ENCODE data around the gene HDAC10.

Gene HDAC10

DNA sequence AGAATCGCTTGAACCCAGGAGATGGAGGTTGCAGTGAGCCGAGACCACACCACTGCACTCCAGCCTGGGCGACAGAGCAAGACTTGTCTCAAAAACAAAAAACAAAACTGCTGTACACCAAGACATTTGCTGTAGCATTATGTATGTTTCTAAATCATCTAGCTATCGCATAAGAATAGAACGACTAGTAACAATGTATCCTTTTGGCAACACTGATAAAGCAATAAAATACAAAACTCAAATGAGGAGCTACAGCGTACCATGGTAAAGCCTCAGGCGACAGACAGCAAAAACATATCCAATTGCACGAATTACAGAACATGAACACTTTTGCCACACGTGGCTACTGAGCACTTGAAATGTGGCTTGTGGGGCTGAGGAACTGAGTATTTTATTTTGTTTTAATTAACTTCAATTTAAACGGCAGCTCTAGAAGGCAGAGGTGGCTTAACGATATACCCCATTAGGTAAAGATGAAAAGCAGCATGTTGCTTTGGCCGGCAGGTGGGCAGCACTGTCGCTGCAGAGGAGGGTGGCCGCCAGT is 8.6 kb downstream of the HDAC10 start:
- Histone ChIP-seq H2BK15ac (ENCODE audit: low read depth, poor library complexity, severe bottlenecking) (no peak overlapping the region), H3K4me3 (ENCODE audit: insufficient read depth in 1 of 2, low read depth in 1 of 2, low read length in 2 of 2) (peak overlapping the region in 1 of 2 experiments; percentile 92), H3K36me3 (ENCODE audit: control insufficient read depth in 1 of 2, insufficient read depth in 2 of 2, low read depth in 1 of 2, low read length in 2 of 2) (peaks cover 30 to 43% of the 10 kb centered on the region in 2 experiments), H2AFZ (ENCODE audit: low read depth, low read length) (no peak overlapping the region), H2BK120ac (ENCODE audit: low read depth, low read length) (no peak overlapping the region), H2AK5ac (ENCODE audit: low read length, severe bottlenecking) (no peak overlapping the region), H3K27ac (ENCODE audit: low read length, poor library complexity, severe bottlenecking) (no peak overlapping the region), H2BK12ac (ENCODE audit: low read length in 2 of 2) (no peak overlapping the region), H2BK5ac (ENCODE audit: low read depth, low read length, poor library complexity, severe bottlenecking) (no peak overlapping the region), H3K18ac (ENCODE audit: low read depth in 1 of 2, low read length in 2 of 2) (no peak overlapping the region), H4K91ac (ENCODE audit: low read length) (no peak overlapping the region), H3K79me1 (replicated peaks; ENCODE audit: low read length, poor library complexity, severe bottlenecking) (peaks cover 26% of the 10 kb centered on the region), H3K4me1 (ENCODE audit: control insufficient read depth, insufficient read depth, low read depth, low read length) (peaks cover 29% of the 10 kb centered on the region), H3K9me3 (ENCODE audit: control insufficient read depth, low read length) (no peaks in the 10 kb centered on the region), H4K8ac (ENCODE audit: low read length) (no peak overlapping the region), H3K23ac (ENCODE audit: low read length in 2 of 2) (no peak overlapping the region), H3K4ac (ENCODE audit: low read depth in 1 of 2, low read length in 2 of 2) (no peak overlapping the region), H3K14ac (ENCODE audit: low read length in 2 of 2) (no peak overlapping the region), H3K4me2 (ENCODE audit: low read length, poor library complexity, severe bottlenecking) (peak overlapping the region; percentile 44), H3K27me3 (ENCODE audit: control insufficient read depth in 1 of 2, insufficient read depth in 1 of 2, low read length in 2 of 2) (no peaks in the 10 kb centered on the region), H3K9ac (ENCODE audit: low read length) (peak overlapping the region; percentile 96)
- WGBS, result 91% methylated on average over 14 of the region's 14 CpGs
- no peak for DNase-seq

DNA sequence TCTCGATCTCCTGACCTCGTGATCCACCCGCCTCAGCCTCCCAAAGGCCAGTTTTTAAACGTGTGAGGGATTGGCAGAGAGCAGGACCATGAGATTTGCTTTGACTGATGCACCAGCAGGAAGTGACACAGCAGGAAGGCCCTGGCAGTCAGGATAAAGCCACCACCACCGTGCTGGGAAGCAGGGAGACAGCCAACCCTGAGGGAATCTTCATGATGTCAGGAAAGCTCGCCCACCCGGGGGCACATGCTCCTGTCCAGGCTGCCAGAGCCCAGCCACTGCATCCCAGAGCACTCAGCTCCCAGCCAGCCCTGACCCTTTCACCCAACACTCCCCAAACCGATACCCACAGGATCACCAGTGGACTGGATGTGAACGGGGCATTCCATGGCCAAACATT is 12.3 kb downstream of the HDAC10 start:
- peaks cover 28% of the 10 kb centered on the region for H3K4me1 ChIP-seq (ENCODE audit: control insufficient read depth, insufficient read depth, low read depth, low read length)

DNA sequence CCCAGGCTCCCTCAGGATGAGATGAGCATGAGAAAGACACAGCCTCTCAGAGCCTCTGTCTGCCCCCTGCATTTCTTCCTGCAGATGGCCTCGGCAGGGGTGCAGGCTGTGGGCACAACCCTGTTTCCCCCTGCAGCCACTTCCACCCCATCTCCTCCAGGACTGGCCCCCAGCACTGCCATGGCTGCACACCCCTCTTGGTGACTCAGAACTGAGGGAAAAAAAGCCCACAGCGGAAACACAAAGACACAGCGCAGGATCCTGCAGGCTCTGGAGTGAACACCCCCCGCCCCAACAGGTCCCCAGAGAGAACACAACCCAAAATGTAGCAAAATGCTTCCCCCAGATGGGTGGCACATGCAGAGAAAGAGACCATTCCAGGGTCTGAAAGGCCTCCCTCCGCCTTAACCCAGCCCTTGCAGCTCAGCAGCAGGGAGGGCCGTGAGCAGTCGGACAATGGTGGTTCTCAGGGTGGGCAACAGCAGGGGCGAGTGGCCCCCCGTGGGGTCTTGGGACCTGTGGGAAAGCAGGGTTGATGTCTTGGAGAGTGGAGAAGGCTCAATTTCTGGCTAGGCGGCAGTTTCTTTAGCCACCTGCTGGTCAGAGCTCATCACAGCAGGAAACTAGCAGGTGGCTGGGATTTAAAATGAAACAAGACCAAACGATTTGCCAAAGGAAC is 14.2 kb downstream of the HDAC10 start:
- 84% methylated on average over 10 of the region's 11 CpGs for WGBS
- H2BK12ac ChIP-seq (ENCODE audit: low read length in 2 of 2), result no peak overlapping the region
- H3K4me2 ChIP-seq (ENCODE audit: low read length, poor library complexity, severe bottlenecking), result no peak overlapping the region
- no peaks in the 10 kb centered on the region for H3K9me3 ChIP-seq (ENCODE audit: control insufficient read depth, low read length)
- no peak overlapping the region for H4K91ac ChIP-seq (ENCODE audit: low read length)
- no peak overlapping the region for H2AFZ ChIP-seq (ENCODE audit: low read depth, low read length)
- H2BK120ac ChIP-seq (ENCODE audit: low read depth, low read length), result no peak overlapping the region
- H3K9ac ChIP-seq (ENCODE audit: low read length), result no peak overlapping the region
- peaks cover 50% of the 10 kb centered on the region for H3K79me1 ChIP-seq (replicated peaks; ENCODE audit: low read length, poor library complexity, severe bottlenecking)
- H2AK5ac ChIP-seq (ENCODE audit: low read length, severe bottlenecking), result no peak overlapping the region
- peaks cover 22 to 65% of the 10 kb centered on the region in 2 experiments for H3K36me3 ChIP-seq (ENCODE audit: control insufficient read depth in 1 of 2, insufficient read depth in 2 of 2, low read depth in 1 of 2, low read length in 2 of 2)
- H3K23ac ChIP-seq (ENCODE audit: low read length in 2 of 2), result peak overlapping the region in 1 of 2 experiments; percentile 64
- peaks cover 20% of the 10 kb centered on the region for H3K4me1 ChIP-seq (ENCODE audit: control insufficient read depth, insufficient read depth, low read depth, low read length)
- no peak overlapping the region for H3K4me3 ChIP-seq (ENCODE audit: insufficient read depth in 1 of 2, low read depth in 1 of 2, low read length in 2 of 2)
- H4K8ac ChIP-seq (ENCODE audit: low read length), result no peak overlapping the region
- no peaks in the 10 kb centered on the region for H3K27me3 ChIP-seq (ENCODE audit: control insufficient read depth in 1 of 2, insufficient read depth in 1 of 2, low read length in 2 of 2)
- peak; percentile 50 for DNase-seq
- H3K4ac ChIP-seq (ENCODE audit: low read depth in 1 of 2, low read length in 2 of 2), result no peak overlapping the region
- no peak overlapping the region for H3K27ac ChIP-seq (ENCODE audit: low read length, poor library complexity, severe bottlenecking)
- H2BK5ac ChIP-seq (ENCODE audit: low read depth, low read length, poor library complexity, severe bottlenecking), result no peak overlapping the region
- H3K18ac ChIP-seq (ENCODE audit: low read depth in 1 of 2, low read length in 2 of 2), result no peak overlapping the region
- no peak overlapping the region for H3K14ac ChIP-seq (ENCODE audit: low read length in 2 of 2)
- H2BK15ac ChIP-seq (ENCODE audit: low read depth, poor library complexity, severe bottlenecking), result no peak overlapping the region

More for the DNA sequence above, 12.3 kb downstream of the HDAC10 start:
- no peaks in the 10 kb centered on the region for H3K27me3 ChIP-seq (ENCODE audit: control insufficient read depth in 1 of 2, insufficient read depth in 1 of 2, low read length in 2 of 2)
- peaks cover 37% of the 10 kb centered on the region for H3K79me1 ChIP-seq (replicated peaks; ENCODE audit: low read length, poor library complexity, severe bottlenecking)
- no peak overlapping the region for H3K27ac ChIP-seq (ENCODE audit: low read length, poor library complexity, severe bottlenecking)
- no peak overlapping the region for H2AK5ac ChIP-seq (ENCODE audit: low read length, severe bottlenecking)
- H3K9me3 ChIP-seq (ENCODE audit: control insufficient read depth, low read length), result no peaks in the 10 kb centered on the region
- no peak overlapping the region for H3K14ac ChIP-seq (ENCODE audit: low read length in 2 of 2)
- peaks cover 10 to 50% of the 10 kb centered on the region in 2 experiments for H3K36me3 ChIP-seq (ENCODE audit: control insufficient read depth in 1 of 2, insufficient read depth in 2 of 2, low read depth in 1 of 2, low read length in 2 of 2)
- H4K8ac ChIP-seq (ENCODE audit: low read length), result peak overlapping the region; percentile 12
- H2BK15ac ChIP-seq (ENCODE audit: low read depth, poor library complexity, severe bottlenecking), result no peak overlapping the region
- H3K4me2 ChIP-seq (ENCODE audit: low read length, poor library complexity, severe bottlenecking), result no peak overlapping the region
- no peak overlapping the region for H3K9ac ChIP-seq (ENCODE audit: low read length)
- H2BK12ac ChIP-seq (ENCODE audit: low read length in 2 of 2), result no peak overlapping the region
- no peak overlapping the region for H3K4ac ChIP-seq (ENCODE audit: low read depth in 1 of 2, low read length in 2 of 2)
- no peak overlapping the region for H3K18ac ChIP-seq (ENCODE audit: low read depth in 1 of 2, low read length in 2 of 2)
- no peak overlapping the region for H4K91ac ChIP-seq (ENCODE audit: low read length)
- H3K4me3 ChIP-seq (ENCODE audit: insufficient read depth in 1 of 2, low read depth in 1 of 2, low read length in 2 of 2), result no peak overlapping the region
- no peak overlapping the region for H3K23ac ChIP-seq (ENCODE audit: low read length in 2 of 2)
- H2BK5ac ChIP-seq (ENCODE audit: low read depth, low read length, poor library complexity, severe bottlenecking), result no peak overlapping the region
- WGBS, result 86% methylated on average over 9 of the region's 9 CpGs
- no peak overlapping the region for H2BK120ac ChIP-seq (ENCODE audit: low read depth, low read length)
- H2AFZ ChIP-seq (ENCODE audit: low read depth, low read length), result no peak overlapping the region
- no peak for DNase-seq

GRCh38 chr22:50233223-50233622 is 17.8 kb downstream of the HDAC10 start:
- H4K91ac ChIP-seq (ENCODE audit: low read length), result no peak overlapping the region
- no peaks in the 10 kb centered on the region for H3K9me3 ChIP-seq (ENCODE audit: control insufficient read depth, low read length)
- no peak overlapping the region for H2BK12ac ChIP-seq (ENCODE audit: low read length in 2 of 2)
- H3K27me3 ChIP-seq (ENCODE audit: control insufficient read depth in 1 of 2, insufficient read depth in 1 of 2, low read length in 2 of 2), result no peaks in the 10 kb centered on the region
- no peak overlapping the region for H3K14ac ChIP-seq (ENCODE audit: low read length in 2 of 2)
- H3K23ac ChIP-seq (ENCODE audit: low read length in 2 of 2), result no peak overlapping the region
- H3K4me1 ChIP-seq (ENCODE audit: control insufficient read depth, insufficient read depth, low read depth, low read length), result peaks cover 14% of the 10 kb centered on the region
- H3K36me3 ChIP-seq (ENCODE audit: control insufficient read depth in 1 of 2, insufficient read depth in 2 of 2, low read depth in 1 of 2, low read length in 2 of 2), result peaks cover 22 to 68% of the 10 kb centered on the region in 2 experiments
- no peak overlapping the region for H2BK5ac ChIP-seq (ENCODE audit: low read depth, low read length, poor library complexity, severe bottlenecking)
- no peak for DNase-seq
- no peak overlapping the region for H3K9ac ChIP-seq (ENCODE audit: low read length)
- H2BK120ac ChIP-seq (ENCODE audit: low read depth, low read length), result no peak overlapping the region
- no peak overlapping the region for H3K4me3 ChIP-seq (ENCODE audit: insufficient read depth in 1 of 2, low read depth in 1 of 2, low read length in 2 of 2)
- H2BK15ac ChIP-seq (ENCODE audit: low read depth, poor library complexity, severe bottlenecking), result no peak overlapping the region
- H3K4ac ChIP-seq (ENCODE audit: low read depth in 1 of 2, low read length in 2 of 2), result no peak overlapping the region
- H3K18ac ChIP-seq (ENCODE audit: low read depth in 1 of 2, low read length in 2 of 2), result no peak overlapping the region
- no peak overlapping the region for H2AFZ ChIP-seq (ENCODE audit: low read depth, low read length)
- no peak overlapping the region for H3K4me2 ChIP-seq (ENCODE audit: low read length, poor library complexity, severe bottlenecking)
- WGBS, result 89% methylated on average over 18 of the region's 18 CpGs
- peaks cover 47% of the 10 kb centered on the region for H3K79me1 ChIP-seq (replicated peaks; ENCODE audit: low read length, poor library complexity, severe bottlenecking)
- no peak overlapping the region for H2AK5ac ChIP-seq (ENCODE audit: low read length, severe bottlenecking)
- H3K27ac ChIP-seq (ENCODE audit: low read length, poor library complexity, severe bottlenecking), result no peak overlapping the region
- H4K8ac ChIP-seq (ENCODE audit: low read length), result no peak overlapping the region
